B cell (primary cell): ENCODE results near the gene NCCRP1.

Experiments used
- EZH2 ChIP-seq: IDR thresholded peaks from 2 replicates; pipeline ENCODE4 v1.6.1; 2012; ENCODE audit warnings: borderline replicate concordance, low read depth, mild to moderate bottlenecking, moderate library complexity, low read length; ENCODE audit not compliant: insufficient read depth, poor library complexity, severe bottlenecking
- TF ChIP-seq, protein P1 (sequence below): fragments of 200-600 bp; IDR thresholded peaks from one replicate; pipeline ENCODE4 v1.8.0; 2022; ENCODE audit warnings: antibody characterized with exemption, mild to moderate bottlenecking

DNA sequence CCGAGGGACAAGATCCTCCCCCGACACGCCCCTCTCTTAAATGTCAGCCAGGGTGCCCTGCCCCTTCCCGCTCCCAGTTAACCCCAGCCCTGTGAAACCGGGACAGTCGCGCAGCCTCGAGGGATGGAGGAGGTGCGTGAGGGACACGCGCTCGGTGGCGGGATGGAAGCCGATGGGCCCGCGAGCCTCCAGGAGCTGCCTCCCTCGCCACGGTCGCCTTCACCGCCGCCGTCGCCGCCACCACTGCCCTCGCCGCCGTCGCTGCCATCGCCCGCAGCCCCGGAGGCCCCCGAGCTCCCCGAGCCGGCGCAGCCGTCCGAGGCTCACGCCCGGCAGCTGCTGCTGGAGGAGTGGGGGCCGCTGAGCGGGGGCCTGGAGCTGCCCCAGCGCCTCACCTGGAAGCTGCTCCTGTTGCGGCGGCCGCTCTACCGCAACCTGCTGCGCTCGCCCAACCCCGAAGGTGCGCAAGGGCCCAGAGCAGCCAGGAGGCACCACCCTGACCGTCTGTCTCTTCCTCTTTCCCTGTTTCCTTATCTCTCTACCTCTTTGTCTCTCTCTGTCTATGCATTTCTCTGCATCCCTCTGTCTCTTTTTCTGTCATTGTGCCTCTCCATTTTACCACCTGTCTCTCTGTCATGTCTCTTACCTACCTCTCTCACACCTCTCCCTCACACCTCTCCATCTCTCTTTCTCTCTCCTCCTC, at the start of gene NCCRP1:
- TF ChIP-seq, protein P1, sequence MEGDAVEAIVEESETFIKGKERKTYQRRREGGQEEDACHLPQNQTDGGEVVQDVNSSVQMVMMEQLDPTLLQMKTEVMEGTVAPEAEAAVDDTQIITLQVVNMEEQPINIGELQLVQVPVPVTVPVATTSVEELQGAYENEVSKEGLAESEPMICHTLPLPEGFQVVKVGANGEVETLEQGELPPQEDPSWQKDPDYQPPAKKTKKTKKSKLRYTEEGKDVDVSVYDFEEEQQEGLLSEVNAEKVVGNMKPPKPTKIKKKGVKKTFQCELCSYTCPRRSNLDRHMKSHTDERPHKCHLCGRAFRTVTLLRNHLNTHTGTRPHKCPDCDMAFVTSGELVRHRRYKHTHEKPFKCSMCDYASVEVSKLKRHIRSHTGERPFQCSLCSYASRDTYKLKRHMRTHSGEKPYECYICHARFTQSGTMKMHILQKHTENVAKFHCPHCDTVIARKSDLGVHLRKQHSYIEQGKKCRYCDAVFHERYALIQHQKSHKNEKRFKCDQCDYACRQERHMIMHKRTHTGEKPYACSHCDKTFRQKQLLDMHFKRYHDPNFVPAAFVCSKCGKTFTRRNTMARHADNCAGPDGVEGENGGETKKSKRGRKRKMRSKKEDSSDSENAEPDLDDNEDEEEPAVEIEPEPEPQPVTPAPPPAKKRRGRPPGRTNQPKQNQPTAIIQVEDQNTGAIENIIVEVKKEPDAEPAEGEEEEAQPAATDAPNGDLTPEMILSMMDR = no peak
- no peak for TF ChIP-seq EZH2
